Peyer's patch (tissue), 4 donors: ENCODE results near the gene PDPN.

Source experiments
- CTCF ChIP-seq, 6 experiments: fragments of 450-650 bp in 4 of 6; fragments of 200-600 bp in 2 of 6; sonication (generic) in 1 of 6; IDR thresholded peaks; one replicate each; pipeline ENCODE4 v1.5.1; 2017 to 2019; ENCODE audit warnings: antibody characterized with exemption in 6 of 6, mild to moderate bottlenecking in 3 of 6, moderate library complexity in 1 of 6
- POLR2A ChIP-seq, 2 donors: fragments of 450-650 bp; IDR thresholded peaks; one replicate each; pipeline ENCODE4 v1.5.1; 2017; ENCODE audit warnings: antibody characterized with exemption in 2 of 2, mild to moderate bottlenecking in 2 of 2, moderate library complexity in 2 of 2

- no peak for TF ChIP-seq CTCF (IDR thresholded peaks at IDR 0.05)
- TF ChIP-seq POLR2A (IDR thresholded peaks at IDR 0.05) = no peak
Observed at GRCh38 chr1:13593511-13594131, 10.0 kb downstream of the PDPN start.
